ENCODE measurements around the gene CELSR1. TPM values are rescaled to one million over a fixed set of nuclear protein-coding genes. Genes with fewer than 3 reads are reported as not detected.

CELSR1 gene
- total and polyA plus RNA-seq, 2 of the 13 experiments (the other 11 are each of a cell fraction or from before 2014, with no cell fraction given): 0.78 to 1.8 TPM

DNA sequence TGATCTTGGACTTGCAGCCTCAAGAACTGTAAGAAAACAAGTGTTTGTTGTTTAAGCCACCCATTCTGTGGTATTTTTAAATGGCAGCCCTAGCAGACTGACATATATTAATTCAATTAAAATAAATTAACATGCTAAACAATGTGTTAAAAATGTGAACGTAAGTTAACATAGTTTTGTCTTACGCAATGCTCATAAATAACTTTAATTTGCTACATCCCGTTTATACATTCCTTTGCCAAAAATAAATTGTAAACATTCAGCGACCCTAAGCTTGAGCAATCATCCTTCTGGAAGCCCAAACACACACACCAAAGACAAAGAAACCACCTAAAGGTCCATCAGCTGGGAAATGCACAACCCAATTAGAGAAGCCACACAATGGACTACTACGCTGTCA lies 70.4 kb downstream of the CELSR1 start (continued):
- TF ChIP-seq NFAT5 (CRISPR knock-in tag; IDR thresholded peaks at IDR 0.05) (no peak), PHF8 (CRISPR knock-in tag; IDR thresholded peaks at IDR 0.05) (no peak), ZNF224 (CRISPR knock-in tag; IDR thresholded peaks at IDR 0.05) (no peak)

DNA sequence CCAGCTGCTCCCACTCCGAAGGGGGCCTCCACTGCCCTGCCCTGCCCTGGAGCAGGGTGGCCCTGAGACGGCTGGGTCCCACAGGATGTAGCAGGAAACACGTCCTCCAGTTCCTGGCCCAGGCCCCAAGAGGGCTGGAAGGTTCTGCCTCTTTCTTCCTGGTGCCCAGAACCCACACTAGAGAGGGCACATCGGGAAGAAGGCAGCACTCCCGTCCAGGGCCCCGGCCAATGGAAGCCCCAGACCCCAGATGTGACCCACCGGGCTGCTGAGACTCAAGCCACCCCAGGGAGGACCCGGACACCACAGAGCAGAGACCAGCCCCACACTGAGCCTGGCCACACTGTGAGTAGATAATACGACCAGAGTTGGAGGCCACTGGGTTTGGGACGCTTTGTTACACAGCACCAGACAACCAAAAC lies 71.2 kb downstream of the CELSR1 start:
- H2AFZ ChIP-seq (ENCODE audit: low read length): no peak overlapping the region
- H3K9me3 ChIP-seq (ENCODE audit: low read length): no peaks in the 10 kb centered on the region
- no peak overlapping the region for H3K4me2 ChIP-seq (ENCODE audit: low read depth, low read length)
- TF ChIP-seq ZNF253 (CRISPR knock-in tag; IDR thresholded peaks at IDR 0.05; ENCODE audit: borderline replicate concordance): no peak
- TF ChIP-seq RARA (CRISPR knock-in tag; IDR thresholded peaks at IDR 0.05): no peak
- TF ChIP-seq ZNF678 (CRISPR knock-in tag; IDR thresholded peaks at IDR 0.05): no peak
- TF ChIP-seq HHEX (CRISPR knock-in tag; IDR thresholded peaks at IDR 0.05): no peak
- TF ChIP-seq ZFP62 (CRISPR knock-in tag; IDR thresholded peaks at IDR 0.05): no peak
- TF ChIP-seq LBX2 (CRISPR knock-in tag; IDR thresholded peaks at IDR 0.05; ENCODE audit: borderline replicate concordance): no peak
- no peak for TF ChIP-seq HNF4G (IDR thresholded peaks at IDR 0.05; ENCODE audit: borderline replicate concordance, low read depth, low read length)
- no peak for TF ChIP-seq HNF4G (CRISPR knock-in tag; IDR thresholded peaks at IDR 0.05; ENCODE audit: borderline replicate concordance, low read depth)
- H3K9ac ChIP-seq (ENCODE audit: insufficient read depth, low read depth, low read length): no peak overlapping the region
- FAIRE-seq (no peak), DNase-seq (ENCODE audit: low spot score) (no peak), ATAC-seq (peak; percentile 17; the same call in 1 of the 3 replicates)
- H3K79me2 ChIP-seq (ENCODE audit: insufficient read depth, low read length): no peaks in the 10 kb centered on the region
- POLR2A ChIA-PET: no interaction called here
- 58% methylated on average over 6 of the region's 10 CpGs for WGBS (ENCODE audit: low lambda C conversion rate)
- intact Hi-C loops (cut with micrococcal nuclease; ENCODE audit: unreplicated experiment) (no loop called here), in situ Hi-C loops (cut with HindIII; ENCODE audit: extremely low pct_ligation_motif_present, low pct_unique_long_range_greater_than_20kb) (no loop called here)
- H3K4me3 ChIP-seq (replicated peaks in 1 of 3; ENCODE audit: insufficient read depth in 1 of 3, low read depth in 2 of 3, low read length in 3 of 3): no peak overlapping the region
- H3K36me3 ChIP-seq (replicated peaks in 1 of 2; ENCODE audit: control insufficient read depth in 1 of 2, insufficient read depth in 2 of 2, low read length in 2 of 2): no peaks in the 10 kb centered on the region
- peaks cover 7% of the 10 kb centered on the region; the same call in 1 of the 2 replicates for H3K4me1 ChIP-seq (ENCODE audit: insufficient read depth, low read length)
- CTCF ChIA-PET (ENCODE audit: low intra/inter-chr PET ratio, low total read pairs): no interaction called here
- H4K20me1 ChIP-seq (ENCODE audit: insufficient read depth, low read length): 0 out of 2 replicates have a peak, but pooled peaks cover 2% of the 10 kb centered on the region
- peaks cover 2 to 16% of the 10 kb centered on the region in 2 experiments; a peak in 4 of 5 replicates for H3K27me3 ChIP-seq (ENCODE audit: control insufficient read depth in 1 of 2, insufficient read depth in 2 of 2, low read length in 2 of 2)
- BruUV-seq (replicated peaks): no TSS peak
- H3K27ac ChIP-seq (ENCODE audit: extremely low read length, insufficient read depth, low read length): no peak overlapping the region
